ENCODE data around the gene SLC24A4.

The SLC24A4 gene

GRCh38 chr14:92441751-92442504 lies 119.0 kb downstream of the SLC24A4 start:
- Histone ChIP-seq H3K4me3 (ENCODE audit: low read length) (no peak overlapping the region), H3K4me1 (ENCODE audit: control insufficient read depth, insufficient read depth, low read length) (no peaks in the 10 kb centered on the region), H3K36me3 (ENCODE audit: control insufficient read depth, insufficient read depth, low read length, severe bottlenecking) (no peaks in the 10 kb centered on the region), H3K27me3 (replicated peaks; ENCODE audit: control insufficient read depth, insufficient read depth, low read length) (no peaks in the 10 kb centered on the region), H3K9ac (ENCODE audit: low read length) (no peak overlapping the region), H3K9me3 (ENCODE audit: control insufficient read depth, low read length) (peaks cover 6% of the 10 kb centered on the region)
- no peak for DNase-seq (ENCODE audit: low read depth)

DNA sequence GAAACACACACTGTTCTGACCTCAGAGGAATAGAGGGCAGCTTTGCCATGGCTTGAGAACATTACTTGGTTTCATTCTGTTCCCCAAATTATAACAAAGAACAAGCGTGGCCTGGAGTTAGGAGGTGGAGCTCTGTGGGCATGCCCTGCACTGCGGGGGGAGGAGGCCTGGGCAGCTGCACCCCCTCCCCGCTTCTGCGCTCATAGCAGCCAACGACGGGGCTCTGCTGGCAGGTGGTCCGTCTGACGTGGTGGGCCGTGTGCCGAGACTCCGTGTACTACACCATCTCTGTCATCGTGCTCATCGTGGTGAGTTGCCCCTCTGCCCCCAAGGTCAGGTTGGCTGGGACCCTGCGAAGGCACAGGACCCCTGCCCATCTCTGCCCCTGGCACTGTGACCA lies 120.2 kb downstream of the SLC24A4 start:
- Histone ChIP-seq H3K9me3 (ENCODE audit: control insufficient read depth, low read length) (peaks cover 6% of the 10 kb centered on the region), H3K4me1 (ENCODE audit: control insufficient read depth, insufficient read depth, low read length) (no peaks in the 10 kb centered on the region), H3K36me3 (ENCODE audit: control insufficient read depth, insufficient read depth, low read length, severe bottlenecking) (no peaks in the 10 kb centered on the region), H3K27me3 (replicated peaks; ENCODE audit: control insufficient read depth, insufficient read depth, low read length) (no peaks in the 10 kb centered on the region), H3K4me3 (ENCODE audit: low read length) (no peak overlapping the region), H3K9ac (ENCODE audit: low read length) (no peak overlapping the region)
- DNase-seq (ENCODE audit: low read depth) = no peak

DNA sequence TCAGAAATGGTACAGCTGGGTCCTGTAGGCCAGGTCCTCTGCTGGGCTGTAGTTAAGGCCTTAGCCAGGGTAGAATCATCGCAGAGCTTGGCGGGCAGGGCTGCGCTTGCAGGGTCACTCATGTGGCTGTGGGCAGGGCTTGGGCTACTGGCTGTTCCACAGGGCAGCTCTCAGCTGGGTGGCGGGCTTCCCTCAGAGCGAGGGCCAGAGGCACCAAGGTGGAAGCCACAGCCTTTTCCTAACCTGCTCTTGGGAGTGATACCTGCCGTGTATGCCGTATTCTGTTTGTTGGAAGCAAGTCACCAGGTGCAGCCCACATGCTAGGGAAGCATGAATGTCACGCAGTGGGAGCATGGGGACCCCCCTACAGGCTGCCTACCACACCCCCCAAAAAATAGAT lies 120.8 kb downstream of the SLC24A4 start:
- H3K27me3 ChIP-seq (replicated peaks; ENCODE audit: control insufficient read depth, insufficient read depth, low read length) = no peaks in the 10 kb centered on the region
- H3K9me3 ChIP-seq (ENCODE audit: control insufficient read depth, low read length) = peaks cover 6% of the 10 kb centered on the region
- no peak for DNase-seq (ENCODE audit: low read depth)
- no peaks in the 10 kb centered on the region for H3K4me1 ChIP-seq (ENCODE audit: control insufficient read depth, insufficient read depth, low read length)
- H3K4me3 ChIP-seq (ENCODE audit: low read length) = no peak overlapping the region
- no peaks in the 10 kb centered on the region for H3K36me3 ChIP-seq (ENCODE audit: control insufficient read depth, insufficient read depth, low read length, severe bottlenecking)
- H3K9ac ChIP-seq (ENCODE audit: low read length) = no peak overlapping the region

- Histone ChIP-seq H3K36me3 (ENCODE audit: control insufficient read depth, insufficient read depth, low read length, severe bottlenecking) (no peaks in the 10 kb centered on the region), H3K9ac (ENCODE audit: low read length) (no peak overlapping the region), H3K4me3 (ENCODE audit: low read length) (no peak overlapping the region), H3K9me3 (ENCODE audit: control insufficient read depth, low read length) (peaks cover 6% of the 10 kb centered on the region), H3K27me3 (replicated peaks; ENCODE audit: control insufficient read depth, insufficient read depth, low read length) (no peaks in the 10 kb centered on the region), H3K4me1 (ENCODE audit: control insufficient read depth, insufficient read depth, low read length) (no peaks in the 10 kb centered on the region)
- no peak for DNase-seq (ENCODE audit: low read depth)
Measured at GRCh38 chr14:92446771-92447170, 123.8 kb downstream of the SLC24A4 start.

DNA sequence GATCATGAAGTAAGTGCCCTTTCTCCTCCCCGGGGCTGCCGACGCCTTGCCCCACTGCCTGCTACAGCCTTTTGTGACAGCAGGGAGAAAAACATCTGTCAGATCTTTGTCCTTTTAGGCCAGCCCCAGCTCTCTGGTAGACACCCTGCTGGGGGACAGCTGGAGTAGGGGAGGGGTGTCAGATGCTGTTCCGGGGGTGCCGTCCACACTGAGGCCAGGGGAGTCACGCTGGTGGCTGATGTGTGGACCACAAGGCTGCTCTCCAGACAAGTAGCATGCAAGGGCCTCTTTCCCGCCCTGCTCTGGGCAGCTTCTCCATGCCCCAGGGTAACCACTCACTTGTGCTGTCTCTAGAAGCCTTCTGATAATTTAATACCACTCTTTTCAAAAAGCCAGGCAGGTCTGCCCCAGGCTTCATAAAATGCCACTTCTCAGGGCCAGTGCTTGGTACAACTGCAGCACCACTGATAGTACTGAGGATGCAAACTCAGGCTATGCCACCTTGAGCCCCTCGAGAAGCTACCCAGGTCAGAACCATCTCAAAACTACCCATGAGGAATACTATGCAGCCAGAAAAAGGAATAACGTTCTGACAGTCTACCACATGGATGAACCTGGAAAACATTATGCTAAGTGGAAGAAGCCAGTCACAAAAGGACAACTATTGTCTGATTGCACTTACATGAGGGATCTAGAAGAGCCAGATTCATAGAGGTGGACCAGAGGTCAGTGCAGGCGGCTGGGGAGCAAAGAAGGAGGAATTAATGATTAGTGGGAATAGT lies 124.6 kb downstream of the SLC24A4 start:
- Histone ChIP-seq H3K36me3 (ENCODE audit: control insufficient read depth, insufficient read depth, low read length, severe bottlenecking) (no peaks in the 10 kb centered on the region), H3K27me3 (replicated peaks; ENCODE audit: control insufficient read depth, insufficient read depth, low read length) (peaks cover 6% of the 10 kb centered on the region), H3K9me3 (ENCODE audit: control insufficient read depth, low read length) (peaks cover 6% of the 10 kb centered on the region), H3K9ac (ENCODE audit: low read length) (no peak overlapping the region), H3K4me3 (ENCODE audit: low read length) (no peak overlapping the region), H3K4me1 (ENCODE audit: control insufficient read depth, insufficient read depth, low read length) (no peaks in the 10 kb centered on the region)
- no peak for DNase-seq (ENCODE audit: low read depth)

- Histone ChIP-seq H3K4me1 (ENCODE audit: control insufficient read depth, insufficient read depth, low read length) (no peaks in the 10 kb centered on the region), H3K9me3 (ENCODE audit: control insufficient read depth, low read length) (peaks cover 6% of the 10 kb centered on the region), H3K36me3 (ENCODE audit: control insufficient read depth, insufficient read depth, low read length, severe bottlenecking) (no peaks in the 10 kb centered on the region), H3K9ac (ENCODE audit: low read length) (no peak overlapping the region), H3K27me3 (replicated peaks; ENCODE audit: control insufficient read depth, insufficient read depth, low read length) (peaks cover 6% of the 10 kb centered on the region), H3K4me3 (ENCODE audit: low read length) (no peak overlapping the region)
- DNase-seq (ENCODE audit: low read depth) = no peak
Measured at GRCh38 chr14:92448786-92449185, 125.8 kb downstream of the SLC24A4 start.

DNA sequence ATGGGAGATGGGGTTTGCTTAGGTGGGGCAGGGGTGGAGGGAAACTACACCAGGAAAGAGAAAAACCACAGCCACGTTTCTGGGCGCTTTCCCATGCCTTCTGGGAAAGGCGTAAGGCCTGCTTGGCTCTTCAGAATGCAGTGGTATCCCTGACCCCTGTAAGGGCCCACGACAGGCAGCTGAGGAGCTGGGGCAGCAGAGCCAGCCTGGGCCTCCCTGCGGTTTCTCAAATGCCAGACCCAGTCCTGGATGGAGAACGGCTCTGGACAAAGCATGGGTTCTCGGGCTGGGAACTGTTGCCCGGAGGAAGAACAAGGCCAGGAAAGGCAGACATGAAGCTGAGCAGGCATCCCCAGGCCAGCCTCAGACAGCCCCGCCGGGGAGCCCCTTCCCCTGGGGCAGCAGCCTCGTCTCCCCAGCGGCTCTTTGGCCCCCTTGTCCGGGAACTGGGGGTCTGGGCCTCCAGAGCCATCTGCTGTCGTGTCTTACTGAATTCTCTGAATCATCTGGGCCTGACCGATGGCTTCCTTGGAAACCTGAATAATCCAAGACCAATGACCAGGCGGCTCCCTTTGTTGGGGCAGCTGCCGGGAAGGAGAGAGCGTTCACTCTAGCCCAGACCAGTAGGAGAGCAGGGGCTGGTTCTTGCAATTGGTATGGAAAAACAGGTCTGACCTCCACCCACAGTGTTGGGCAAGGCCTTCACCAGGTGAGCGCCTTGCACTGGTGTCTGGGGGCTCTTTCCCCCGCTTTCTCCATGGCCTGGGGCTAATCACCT lies 126.6 kb downstream of the SLC24A4 start:
- peaks cover 6% of the 10 kb centered on the region for H3K27me3 ChIP-seq (replicated peaks; ENCODE audit: control insufficient read depth, insufficient read depth, low read length)
- no peaks in the 10 kb centered on the region for H3K4me1 ChIP-seq (ENCODE audit: control insufficient read depth, insufficient read depth, low read length)
- H3K9me3 ChIP-seq (ENCODE audit: control insufficient read depth, low read length) = peaks cover 6% of the 10 kb centered on the region
- DNase-seq (ENCODE audit: low read depth) = no peak
- no peaks in the 10 kb centered on the region for H3K36me3 ChIP-seq (ENCODE audit: control insufficient read depth, insufficient read depth, low read length, severe bottlenecking)
- no peak overlapping the region for H3K9ac ChIP-seq (ENCODE audit: low read length)
- no peak overlapping the region for H3K4me3 ChIP-seq (ENCODE audit: low read length)

GRCh38 chr14:92450351-92451070 lies 127.5 kb downstream of the SLC24A4 start:
- no peak overlapping the region for H3K4me3 ChIP-seq (ENCODE audit: low read length)
- H3K4me1 ChIP-seq (ENCODE audit: control insufficient read depth, insufficient read depth, low read length) = no peaks in the 10 kb centered on the region
- DNase-seq (ENCODE audit: low read depth) = no peak
- H3K36me3 ChIP-seq (ENCODE audit: control insufficient read depth, insufficient read depth, low read length, severe bottlenecking) = no peaks in the 10 kb centered on the region
- H3K9me3 ChIP-seq (ENCODE audit: control insufficient read depth, low read length) = peaks cover 3% of the 10 kb centered on the region
- no peak overlapping the region for H3K9ac ChIP-seq (ENCODE audit: low read length)
- peaks cover 6% of the 10 kb centered on the region for H3K27me3 ChIP-seq (replicated peaks; ENCODE audit: control insufficient read depth, insufficient read depth, low read length)

DNA sequence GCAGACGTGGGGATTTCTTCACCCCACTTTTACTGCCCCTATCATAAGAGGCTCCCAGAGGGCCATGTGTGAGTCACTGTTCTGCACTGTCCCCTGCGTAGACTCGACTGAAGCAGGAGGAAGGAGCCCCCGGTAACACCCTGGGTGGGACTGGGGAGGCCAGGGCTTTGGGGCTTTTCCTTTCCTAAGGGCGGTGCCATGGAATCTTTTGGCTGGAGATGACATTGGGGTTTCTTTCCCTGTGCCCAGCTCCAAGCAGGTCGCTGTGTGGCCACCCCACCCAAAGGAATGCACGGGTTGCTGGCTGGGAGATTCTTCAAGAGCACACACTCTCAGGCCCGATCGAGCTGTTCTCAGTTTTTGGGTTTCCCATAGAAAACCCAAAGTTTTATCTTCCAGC lies 128.3 kb downstream of the SLC24A4 start:
- Histone ChIP-seq H3K4me1 (ENCODE audit: control insufficient read depth, insufficient read depth, low read length) (no peaks in the 10 kb centered on the region), H3K9me3 (ENCODE audit: control insufficient read depth, low read length) (no peaks in the 10 kb centered on the region), H3K27me3 (replicated peaks; ENCODE audit: control insufficient read depth, insufficient read depth, low read length) (peaks cover 6% of the 10 kb centered on the region), H3K4me3 (ENCODE audit: low read length) (no peak overlapping the region), H3K9ac (ENCODE audit: low read length) (no peak overlapping the region), H3K36me3 (ENCODE audit: control insufficient read depth, insufficient read depth, low read length, severe bottlenecking) (no peaks in the 10 kb centered on the region)
- no peak for DNase-seq (ENCODE audit: low read depth)

DNA sequence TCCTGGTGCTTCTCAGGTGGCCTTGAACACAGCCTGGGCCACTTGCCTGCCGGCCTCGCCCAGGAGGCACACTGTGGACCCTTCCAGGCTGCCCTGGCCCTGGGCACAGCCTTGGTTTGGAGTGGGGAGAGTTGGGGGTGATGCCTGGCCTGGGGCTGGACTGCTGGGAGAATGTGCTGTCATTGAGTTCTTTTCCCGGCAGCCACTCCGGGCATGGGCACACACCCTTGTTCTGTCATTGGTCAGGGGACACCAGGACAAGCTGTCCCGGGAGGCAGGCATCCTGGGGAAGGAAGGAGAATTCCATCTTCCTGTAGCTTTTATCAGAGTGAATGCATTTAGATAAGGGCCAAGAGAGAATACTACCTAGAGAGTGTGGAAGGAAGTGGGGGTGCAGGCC lies 128.8 kb downstream of the SLC24A4 start:
- Histone ChIP-seq H3K27me3 (replicated peaks; ENCODE audit: control insufficient read depth, insufficient read depth, low read length) (peaks cover 6% of the 10 kb centered on the region), H3K9me3 (ENCODE audit: control insufficient read depth, low read length) (no peaks in the 10 kb centered on the region), H3K9ac (ENCODE audit: low read length) (no peak overlapping the region), H3K36me3 (ENCODE audit: control insufficient read depth, insufficient read depth, low read length, severe bottlenecking) (no peaks in the 10 kb centered on the region), H3K4me1 (ENCODE audit: control insufficient read depth, insufficient read depth, low read length) (no peaks in the 10 kb centered on the region), H3K4me3 (ENCODE audit: low read length) (no peak overlapping the region)
- no peak for DNase-seq (ENCODE audit: low read depth)

- Histone ChIP-seq H3K4me1 (ENCODE audit: control insufficient read depth, insufficient read depth, low read length) (no peaks in the 10 kb centered on the region), H3K9ac (ENCODE audit: low read length) (no peak overlapping the region), H3K36me3 (ENCODE audit: control insufficient read depth, insufficient read depth, low read length, severe bottlenecking) (no peaks in the 10 kb centered on the region), H3K9me3 (ENCODE audit: control insufficient read depth, low read length) (no peaks in the 10 kb centered on the region), H3K4me3 (ENCODE audit: low read length) (no peak overlapping the region), H3K27me3 (replicated peaks; ENCODE audit: control insufficient read depth, insufficient read depth, low read length) (peaks cover 6% of the 10 kb centered on the region)
- no peak for DNase-seq (ENCODE audit: low read depth)
Measured at GRCh38 chr14:92452471-92452870, 129.5 kb downstream of the SLC24A4 start.

Data from adipocyte (in vitro differentiated cells).